OCI-LY3 (cell line): ENCODE measurements around the gene SEC16B.

Source experiments
- H2AFZ ChIP-seq: fragments of 200-600, 300-600 bp; shearing (Covaris generic); 2 replicates; pipeline ENCODE4 v1.6.0; 2014; ENCODE audit warnings: antibody characterized with exemption, low read depth, low read length
- H3K27ac ChIP-seq: fragments of 200-600, 300-600 bp; sonication (generic); 2 replicates; pipeline ENCODE4 v1.5.1; 2014; ENCODE audit warnings: mild to moderate bottlenecking, low read length, moderate library complexity, mixed read lengths
- H3K27me3 ChIP-seq: fragments of 200-600, 300-600 bp; sonication (generic); 2 replicates; pipeline ENCODE4 v1.6.1; 2014; ENCODE audit warnings: low read depth, low read length, mixed read lengths
- H3K36me3 ChIP-seq: fragments of 200-600, 300-600 bp; sonication (generic); replicated peaks from 2 replicates; pipeline ENCODE3; 2014; ENCODE audit warnings: low read depth, low read length, mixed read lengths
- H3K4me1 ChIP-seq: fragments of 300-600, 200-600 bp; sonication (generic); 2 replicates; pipeline ENCODE4 v1.6.1; 2014; ENCODE audit warnings: low read length, mixed read lengths
- H3K4me2 ChIP-seq: fragments of 200-600, 300-600 bp; sonication (generic); 2 replicates; pipeline ENCODE4 v1.6.1; 2014; ENCODE audit warnings: low read length, mixed read lengths
- H3K4me3 ChIP-seq: fragments of 300-600, 200-600 bp; sonication (generic); 2 replicates; pipeline ENCODE4 v1.5.1; 2014; ENCODE audit warnings: antibody characterized with exemption, mild to moderate bottlenecking, low read length, moderate library complexity
- H3K79me2 ChIP-seq: fragments of 300-600, 200-600 bp; shearing (Covaris generic); 2 replicates; pipeline ENCODE4 v1.6.1; 2014; ENCODE audit warnings: mild to moderate bottlenecking, low read length, mixed read lengths
- H3K9ac ChIP-seq: fragments of 300-600, 200-600 bp; shearing (Covaris generic); 2 replicates; pipeline ENCODE4 v1.6.0; 2014; ENCODE audit warnings: mild to moderate bottlenecking, low read length, moderate library complexity
- H3K9me3 ChIP-seq: fragments of 200-600, 300-600 bp; shearing (Covaris generic); 2 replicates; pipeline ENCODE4 v1.6.1; 2014; ENCODE audit warnings: low read length, mixed read lengths; ENCODE audit not compliant: insufficient read depth
- H4K20me1 ChIP-seq: fragments of 200-600, 300-600 bp; sonication (generic); 2 replicates; pipeline ENCODE4 v1.6.1; 2016; ENCODE audit warnings: low read length, mixed read lengths; ENCODE audit not compliant: insufficient read depth
- EZH2phosphoT487 ChIP-seq: fragments of 200-600 bp; shearing (Covaris generic); IDR thresholded peaks from 2 replicates; pipeline ENCODE4 v1.6.1; 2018; ENCODE audit warnings: antibody characterized with exemption, mixed run types, low read depth
- TF ChIP-seq, protein P1 (sequence below): fragments of 200-600, 300-600 bp; sonication (generic); IDR thresholded peaks from 2 replicates; pipeline ENCODE4 v1.5.1; 2014; ENCODE audit warnings: antibody characterized with exemption, low read length, low read depth

The SEC16B gene

DNA sequence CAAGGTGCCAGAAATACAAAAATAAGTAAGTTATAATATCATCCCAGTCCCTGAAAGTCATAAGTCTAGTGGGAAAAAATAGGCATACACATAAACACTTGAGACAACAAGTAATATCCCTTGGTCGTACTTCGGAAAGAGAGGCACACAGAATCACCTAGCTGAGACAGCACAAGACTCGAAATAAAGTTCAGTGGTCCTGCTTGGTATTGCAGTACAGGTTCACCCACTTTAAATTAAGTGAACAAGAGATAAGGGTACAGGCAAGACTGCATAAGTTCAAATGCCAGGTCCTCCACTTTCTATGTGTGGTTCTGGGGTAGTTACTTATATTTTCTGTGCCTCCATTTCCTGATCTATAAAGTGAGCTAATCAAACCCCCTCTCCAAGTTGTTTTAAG, 47.6 kb downstream of the SEC16B start:
- Histone ChIP-seq H3K9me3 (no peaks in the 10 kb centered on the region), H3K27me3 (peaks cover 57% of the 10 kb centered on the region), H3K4me3 (no peak overlapping the region), H3K4me2 (no peak overlapping the region), H3K9ac (no peak overlapping the region), H3K36me3 (no peaks in the 10 kb centered on the region), H3K4me1 (no peaks in the 10 kb centered on the region), H3K27ac (no peak overlapping the region), H3K79me2 (no peaks in the 10 kb centered on the region), H4K20me1 (no peaks in the 10 kb centered on the region), H2AFZ (no peak overlapping the region)
- no peak for TF ChIP-seq EZH2phosphoT487
- TF ChIP-seq, protein P1, sequence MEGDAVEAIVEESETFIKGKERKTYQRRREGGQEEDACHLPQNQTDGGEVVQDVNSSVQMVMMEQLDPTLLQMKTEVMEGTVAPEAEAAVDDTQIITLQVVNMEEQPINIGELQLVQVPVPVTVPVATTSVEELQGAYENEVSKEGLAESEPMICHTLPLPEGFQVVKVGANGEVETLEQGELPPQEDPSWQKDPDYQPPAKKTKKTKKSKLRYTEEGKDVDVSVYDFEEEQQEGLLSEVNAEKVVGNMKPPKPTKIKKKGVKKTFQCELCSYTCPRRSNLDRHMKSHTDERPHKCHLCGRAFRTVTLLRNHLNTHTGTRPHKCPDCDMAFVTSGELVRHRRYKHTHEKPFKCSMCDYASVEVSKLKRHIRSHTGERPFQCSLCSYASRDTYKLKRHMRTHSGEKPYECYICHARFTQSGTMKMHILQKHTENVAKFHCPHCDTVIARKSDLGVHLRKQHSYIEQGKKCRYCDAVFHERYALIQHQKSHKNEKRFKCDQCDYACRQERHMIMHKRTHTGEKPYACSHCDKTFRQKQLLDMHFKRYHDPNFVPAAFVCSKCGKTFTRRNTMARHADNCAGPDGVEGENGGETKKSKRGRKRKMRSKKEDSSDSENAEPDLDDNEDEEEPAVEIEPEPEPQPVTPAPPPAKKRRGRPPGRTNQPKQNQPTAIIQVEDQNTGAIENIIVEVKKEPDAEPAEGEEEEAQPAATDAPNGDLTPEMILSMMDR = no peak

DNA sequence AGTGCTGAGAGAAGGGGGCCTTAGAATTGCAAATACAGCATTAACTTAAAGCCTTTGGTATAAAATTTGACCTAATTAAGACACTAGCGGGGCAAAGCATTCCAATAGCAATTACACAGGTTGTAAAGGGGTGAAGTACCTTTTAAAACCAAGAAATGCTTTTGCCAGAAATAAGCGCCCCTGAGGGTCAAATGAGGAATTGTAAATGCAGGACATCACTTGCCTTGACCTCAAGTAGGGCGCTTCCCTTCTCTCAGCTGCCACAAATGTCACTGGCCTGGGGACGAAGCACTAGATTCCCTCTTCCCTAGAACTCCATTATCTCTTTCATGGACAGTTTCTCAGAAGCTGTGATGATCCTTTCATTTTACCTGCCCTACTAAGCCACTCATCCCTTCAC, 48.3 kb downstream of the SEC16B start:
- TF ChIP-seq EZH2phosphoT487 = no peak
- TF ChIP-seq, protein P1 = no peak
- Histone ChIP-seq H2AFZ (no peak overlapping the region), H3K9ac (no peak overlapping the region), H3K4me1 (no peaks in the 10 kb centered on the region), H3K79me2 (no peaks in the 10 kb centered on the region), H3K27ac (no peak overlapping the region), H3K4me2 (no peak overlapping the region), H4K20me1 (no peaks in the 10 kb centered on the region), H3K27me3 (peaks cover 57% of the 10 kb centered on the region), H3K36me3 (no peaks in the 10 kb centered on the region), H3K9me3 (no peaks in the 10 kb centered on the region), H3K4me3 (no peak overlapping the region)

DNA sequence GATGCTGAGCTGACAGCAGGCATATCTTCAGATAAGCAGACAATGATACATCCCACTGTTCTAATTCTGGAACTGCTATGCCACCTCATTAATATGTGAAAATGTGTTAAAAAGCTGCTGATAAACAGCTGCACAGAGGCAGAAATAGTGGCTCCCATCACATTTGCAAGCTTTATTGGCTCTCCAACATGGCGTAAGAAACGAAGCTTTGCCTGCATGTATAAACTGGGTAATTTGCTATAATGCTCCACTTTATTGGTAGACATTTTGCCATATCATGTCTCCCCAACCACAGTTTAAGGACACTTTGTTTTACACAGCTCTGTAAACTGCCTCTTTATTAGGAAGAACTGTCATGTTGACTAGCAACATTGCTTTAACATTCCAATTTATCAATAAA, 49.8 kb downstream of the SEC16B start:
- no peaks in the 10 kb centered on the region for H3K4me1 ChIP-seq
- no peak overlapping the region for H3K4me3 ChIP-seq
- H3K27me3 ChIP-seq = peaks cover 57% of the 10 kb centered on the region
- no peaks in the 10 kb centered on the region for H3K9me3 ChIP-seq
- H2AFZ ChIP-seq = no peak overlapping the region
- H3K79me2 ChIP-seq = no peaks in the 10 kb centered on the region
- no peak for TF ChIP-seq EZH2phosphoT487
- TF ChIP-seq, protein P1 = no peak
- no peak overlapping the region for H3K9ac ChIP-seq
- H4K20me1 ChIP-seq = no peaks in the 10 kb centered on the region
- H3K4me2 ChIP-seq = no peak overlapping the region
- H3K36me3 ChIP-seq = no peaks in the 10 kb centered on the region
- H3K27ac ChIP-seq = no peak overlapping the region

DNA sequence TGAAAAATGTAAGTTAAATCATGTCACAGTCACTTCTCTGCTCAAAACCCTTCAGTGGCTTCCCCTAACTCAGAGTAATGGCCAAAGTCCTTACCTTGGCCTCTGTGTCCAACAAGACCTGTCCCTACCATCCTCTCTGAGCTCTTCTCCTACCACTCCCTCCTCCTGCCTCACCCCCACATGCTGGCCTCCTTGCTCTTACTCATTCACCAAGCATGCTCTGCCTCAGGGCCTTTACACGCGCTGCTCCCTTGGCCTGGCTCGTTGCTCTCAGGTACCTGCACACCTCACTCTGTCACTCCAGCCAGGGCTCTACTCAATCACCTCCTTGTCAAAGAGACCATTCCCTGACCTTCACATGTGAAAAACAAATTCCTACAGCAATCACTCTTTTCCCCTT, 54.2 kb downstream of the SEC16B start:
- Histone ChIP-seq H3K27me3 (peaks cover 26% of the 10 kb centered on the region), H3K9ac (no peak overlapping the region), H3K9me3 (no peaks in the 10 kb centered on the region), H4K20me1 (no peaks in the 10 kb centered on the region), H3K4me3 (no peak overlapping the region), H3K27ac (no peak overlapping the region), H3K4me2 (no peak overlapping the region), H3K79me2 (no peaks in the 10 kb centered on the region), H2AFZ (no peak overlapping the region), H3K36me3 (no peaks in the 10 kb centered on the region), H3K4me1 (no peaks in the 10 kb centered on the region)
- no peak for TF ChIP-seq EZH2phosphoT487
- TF ChIP-seq, protein P1 = no peak
